ENCODE results near the gene ALG8. TPM values are rescaled to one million over a fixed set of nuclear protein-coding genes. Genes with fewer than 3 reads are reported as not detected.

Gene ALG8
- total and polyA plus RNA-seq, 2 of the 8 experiments (the other 6 are each of a cell fraction or from before 2014, with no cell fraction given): 66.7 to 84.3 TPM

DNA sequence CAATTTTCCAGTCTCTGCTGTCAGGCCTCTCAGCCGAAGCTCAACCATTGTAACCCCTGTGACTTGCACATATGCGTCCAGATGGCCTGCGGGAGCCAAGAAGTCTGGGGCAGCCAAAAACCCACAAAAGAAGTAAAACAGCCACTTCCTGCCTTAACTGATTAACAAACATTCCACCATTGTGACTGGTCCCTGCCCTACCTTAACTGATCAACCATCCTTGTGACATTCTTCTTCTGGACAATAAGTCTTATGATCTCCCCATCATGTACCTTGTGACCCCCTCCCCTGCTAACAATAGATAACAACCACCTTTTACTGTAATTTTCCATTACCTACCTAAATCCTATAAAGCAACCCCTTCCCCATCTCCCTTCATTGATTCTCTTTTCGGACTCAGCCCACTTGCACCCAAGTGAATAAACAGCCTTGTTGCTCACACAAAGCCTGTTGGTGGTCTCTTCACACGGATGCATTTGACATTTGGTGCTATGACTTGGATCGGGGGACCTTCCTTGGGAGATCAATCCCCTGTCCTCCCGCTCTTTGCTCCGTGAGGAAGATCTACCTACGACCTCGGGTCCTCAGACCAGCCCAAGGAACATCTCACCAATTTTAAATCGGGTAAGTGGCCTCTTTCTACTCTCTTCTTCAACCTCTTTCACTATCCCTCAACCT is 58.5 kb downstream of the ALG8 start:
- Histone ChIP-seq H3K23ac (ENCODE audit: insufficient read length) (no peak overlapping the region), H3K27ac (ENCODE audit: low read depth, low read length) (no peak overlapping the region), H3K4me2 (ENCODE audit: insufficient read depth in 1 of 2, low read depth in 2 of 2, low read length in 2 of 2) (no peak overlapping the region; a peak in 1 of 4 replicates), H3K9ac (replicated peaks in 1 of 4; ENCODE audit: extremely low read depth in 1 of 4, low read depth in 3 of 4, low read length in 3 of 4) (no peak overlapping the region), H2BK5ac (ENCODE audit: low read depth, low read length) (no peak overlapping the region), H3K9me3 (ENCODE audit: insufficient read depth in 2 of 2, low read depth in 1 of 2, low read length in 1 of 2) (no peaks in the 10 kb centered on the region), H3K79me1 (ENCODE audit: low read depth, low read length) (peaks cover 16% of the 10 kb centered on the region), H4K20me1 (replicated peaks in 1 of 2; ENCODE audit: control insufficient read depth in 1 of 2, insufficient read depth in 2 of 2, low read length in 2 of 2) (peaks cover 0 to 8% of the 10 kb centered on the region in 2 experiments), H2BK20ac (ENCODE audit: low read length) (no peak overlapping the region), H4K8ac (ENCODE audit: extremely low read depth, insufficient read depth, low read length) (no peak overlapping the region; the same call in 1 of the 2 replicates), H3K27me3 (replicated peaks in 1 of 4; ENCODE audit: control insufficient read depth in 3 of 4, extremely low read depth in 1 of 4, insufficient read depth in 3 of 4, low read length in 3 of 4) (no peaks in the 10 kb centered on the region), H2AK5ac (ENCODE audit: low read depth, low read length) (no peak overlapping the region; the same call in 1 of the 2 replicates), H3K4me3 (ENCODE audit: extremely low read depth in 1 of 4, insufficient read depth in 2 of 4, low read depth in 3 of 4, low read length in 4 of 4) (no peak overlapping the region), H3K56ac (replicated peaks; ENCODE audit: insufficient read length, low read depth, low read length) (no peak overlapping the region), H2BK15ac (ENCODE audit: low read length) (no peak overlapping the region), H4K5ac (ENCODE audit: insufficient read length, low read depth, low read length) (no peak overlapping the region), H3K79me2 (ENCODE audit: control insufficient read depth in 1 of 2, insufficient read depth in 2 of 2, low read length in 2 of 2) (peaks cover 16 to 32% of the 10 kb centered on the region in 2 experiments), H4K91ac (replicated peaks; ENCODE audit: insufficient read length, low read length) (no peak overlapping the region), H3K36me3 (ENCODE audit: control insufficient read depth in 2 of 4, insufficient read depth in 4 of 4, low read length in 3 of 4) (peaks cover 0 to 2% (median 0%) of the 10 kb centered on the region in 4 experiments; a peak in 1 of 8 replicates), H3K23me2 (ENCODE audit: low read depth, low read length) (peaks cover 5% of the 10 kb centered on the region; the same call in 1 of the 2 replicates), H2BK120ac (replicated peaks; ENCODE audit: low read depth, low read length) (no peak overlapping the region), H3K18ac (ENCODE audit: extremely low read depth, low read length) (no peak overlapping the region), H3K14ac (ENCODE audit: insufficient read length) (no peak overlapping the region), H2BK12ac (ENCODE audit: low read depth, low read length) (no peak overlapping the region), H2AFZ (ENCODE audit: low read length) (no peak overlapping the region), H3K4ac (replicated peaks; ENCODE audit: insufficient read length, low read depth, low read length) (no peak overlapping the region), H3K4me1 (replicated peaks in 1 of 4; ENCODE audit: control insufficient read depth in 3 of 4, insufficient read depth in 4 of 4, low read length in 3 of 4) (peaks cover 0 to 9% (median 3%) of the 10 kb centered on the region in 4 experiments; a peak in 2 of 7 replicates)
- ChIA-PET POLR2A (ENCODE audit: partially characterized antibody) (interaction anchor here (0.6 to 2.5 kb wide), 5 partner anchors 13 to 93 kb away, joined by 3 to 7 read pairs (median 3); no protein-coding TSS in a partner anchor), CTCF (ENCODE audit: partially characterized antibody) (no interaction called here)
- WGBS, 2 experiments (ENCODE audit: extremely low coverage in 1 of 2, insufficient coverage in 1 of 2, insufficient read length in 1 of 2, insufficient replicate concordance in 2 of 2, low coverage in 1 of 2, low lambda C conversion rate in 2 of 2, missing lambda C conversion rate in 1 of 2): 91% methylated on average over 11 of the region's 11 CpGs; no CpG with 5 or more reads in 1 of the 2 experiments
- TF ChIP-seq KDM1A (IDR thresholded peaks at IDR 0.05; ENCODE audit: borderline replicate concordance, low read length) (no peak), POLR2A (IDR thresholded peaks at IDR 0.05; ENCODE audit: control extremely low read depth in 1 of 2, low read depth in 2 of 2, low read length in 2 of 2) (no peak), BACH1 (IDR thresholded peaks at IDR 0.05; ENCODE audit: low read length) (no peak), SIX5 (IDR thresholded peaks at IDR 0.05; ENCODE audit: low read depth, low read length) (no peak), SRF (IDR thresholded peaks at IDR 0.05; ENCODE audit: low read depth, low read length) (no peak), TBP (IDR thresholded peaks at IDR 0.05; ENCODE audit: low read depth, low read length) (no peak), EZH2 (IDR thresholded peaks at IDR 0.05; ENCODE audit: low read depth, low read length, severe bottlenecking) (no peak), TAF7 (optimal IDR thresholded peaks at IDR 0.05; ENCODE audit: borderline replicate concordance, low read depth, low read length) (no peak), ASH2L (IDR thresholded peaks at IDR 0.05; ENCODE audit: low read length) (no peak), TAF1 (IDR thresholded peaks at IDR 0.05; ENCODE audit: low read depth, low read length) (no peak), SP4 (IDR thresholded peaks at IDR 0.05; ENCODE audit: low read length) (no peak), SAP30 (IDR thresholded peaks at IDR 0.05; ENCODE audit: insufficient read depth, insufficient replicate concordance, low read length) (no peak), POLR2AphosphoS5 (IDR thresholded peaks at IDR 0.05; ENCODE audit: low read depth, low read length) (no peak), EGR1 (IDR thresholded peaks at IDR 0.05; ENCODE audit: borderline replicate concordance, low read depth, low read length) (no peak)
- no peak for FAIRE-seq
- no peak for DNase-seq (ENCODE audit: low read depth in 1 of 2, low spot score in 2 of 2)
